KMS-11 (cell line): ENCODE results near the gene PHLDB1.

Source experiments
- H2AFZ ChIP-seq: fragments of 200-600 bp; sonication (generic); 2 replicates; pipeline ENCODE4 v1.6.1; 2016; ENCODE audit warnings: antibody characterized with exemption, mixed run types, low read depth
- H3K27ac ChIP-seq: fragments of 200-600 bp; sonication (generic); 2 replicates; pipeline ENCODE4 v1.6.1; 2016; ENCODE audit warnings: mild to moderate bottlenecking, mixed run types
- H3K27me3 ChIP-seq: fragments of 200-600 bp; sonication (generic); 2 replicates; pipeline ENCODE4 v1.6.1; 2017; ENCODE audit warnings: mild to moderate bottlenecking, low read depth, mixed run types, moderate library complexity; ENCODE audit not compliant: insufficient read depth
- H3K36me3 ChIP-seq: fragments of 200-600 bp; sonication (generic); 2 replicates; pipeline ENCODE4 v1.6.1; 2017; ENCODE audit warnings: mild to moderate bottlenecking, mixed run types; ENCODE audit not compliant: insufficient read depth
- H3K4me1 ChIP-seq: fragments of 200-600 bp; sonication (generic); 2 replicates; pipeline ENCODE4 v1.6.1; 2016; ENCODE audit warnings: mild to moderate bottlenecking, low read depth, mixed run types; ENCODE audit not compliant: poor library complexity, severe bottlenecking
- H3K4me2 ChIP-seq: fragments of 200-600 bp; sonication (generic); 2 replicates; pipeline ENCODE4 v1.7.0; 2016; ENCODE audit warnings: mild to moderate bottlenecking, mixed run types
- H3K4me3 ChIP-seq: fragments of 200-600 bp; sonication (generic); IDR thresholded peaks from 2 replicates; pipeline ENCODE4 v1.6.1; 2017; ENCODE audit warnings: low read depth, low read length, mixed read lengths; ENCODE audit not compliant: insufficient read depth
- H3K79me2 ChIP-seq: fragments of 200-600 bp; sonication (generic); 2 replicates; pipeline ENCODE4 v1.6.1; 2016; ENCODE audit warnings: low read depth, mixed run types; ENCODE audit not compliant: insufficient read depth
- H3K9ac ChIP-seq: fragments of 200-600 bp; sonication (generic); 2 replicates; pipeline ENCODE4 v1.6.1; 2016; ENCODE audit warnings: mild to moderate bottlenecking, mixed run types
- H4K20me1 ChIP-seq: fragments of 200-600 bp; sonication (generic); 2 replicates; pipeline ENCODE4 v1.6.1; 2016; ENCODE audit warnings: mild to moderate bottlenecking, mixed run types; ENCODE audit not compliant: insufficient read depth
- TF ChIP-seq, protein P1 (sequence below): fragments of 200-600 bp; sonication (generic); conservative IDR thresholded peaks from 2 replicates; pipeline ENCODE4 v1.6.1; 2017; ENCODE audit warnings: low read depth, mild to moderate bottlenecking, antibody characterized with exemption, low read length, moderate library complexity, mixed read lengths

PHLDB1 gene

DNA sequence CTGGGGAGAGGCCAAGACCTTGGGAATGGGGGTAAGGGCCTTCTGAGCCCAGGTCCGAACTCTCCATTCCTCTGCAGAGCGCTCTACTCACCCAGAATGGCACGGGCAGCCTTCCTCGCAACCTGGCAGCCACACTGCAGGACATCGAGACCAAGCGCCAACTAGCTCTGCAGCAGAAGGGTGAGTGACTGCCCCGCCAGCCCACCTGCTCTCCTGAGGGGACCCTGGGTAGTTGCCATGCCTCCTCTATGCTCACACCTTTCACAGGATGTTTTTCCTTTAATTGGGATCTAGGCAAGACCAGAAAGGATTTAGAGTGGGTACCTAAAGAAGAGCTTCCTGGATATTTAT, 36.6 kb downstream of the PHLDB1 start:
- H3K4me2 ChIP-seq = no peak overlapping the region
- no peak overlapping the region for H3K9ac ChIP-seq
- no peaks in the 10 kb centered on the region for H4K20me1 ChIP-seq
- H3K4me3 ChIP-seq = no peak overlapping the region
- peaks cover 23% of the 10 kb centered on the region for H3K4me1 ChIP-seq
- TF ChIP-seq, protein P1, sequence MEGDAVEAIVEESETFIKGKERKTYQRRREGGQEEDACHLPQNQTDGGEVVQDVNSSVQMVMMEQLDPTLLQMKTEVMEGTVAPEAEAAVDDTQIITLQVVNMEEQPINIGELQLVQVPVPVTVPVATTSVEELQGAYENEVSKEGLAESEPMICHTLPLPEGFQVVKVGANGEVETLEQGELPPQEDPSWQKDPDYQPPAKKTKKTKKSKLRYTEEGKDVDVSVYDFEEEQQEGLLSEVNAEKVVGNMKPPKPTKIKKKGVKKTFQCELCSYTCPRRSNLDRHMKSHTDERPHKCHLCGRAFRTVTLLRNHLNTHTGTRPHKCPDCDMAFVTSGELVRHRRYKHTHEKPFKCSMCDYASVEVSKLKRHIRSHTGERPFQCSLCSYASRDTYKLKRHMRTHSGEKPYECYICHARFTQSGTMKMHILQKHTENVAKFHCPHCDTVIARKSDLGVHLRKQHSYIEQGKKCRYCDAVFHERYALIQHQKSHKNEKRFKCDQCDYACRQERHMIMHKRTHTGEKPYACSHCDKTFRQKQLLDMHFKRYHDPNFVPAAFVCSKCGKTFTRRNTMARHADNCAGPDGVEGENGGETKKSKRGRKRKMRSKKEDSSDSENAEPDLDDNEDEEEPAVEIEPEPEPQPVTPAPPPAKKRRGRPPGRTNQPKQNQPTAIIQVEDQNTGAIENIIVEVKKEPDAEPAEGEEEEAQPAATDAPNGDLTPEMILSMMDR = no peak
- no peaks in the 10 kb centered on the region for H3K79me2 ChIP-seq
- H2AFZ ChIP-seq = no peak overlapping the region
- H3K36me3 ChIP-seq = no peaks in the 10 kb centered on the region
- no peak overlapping the region for H3K27ac ChIP-seq
- H3K27me3 ChIP-seq = no peaks in the 10 kb centered on the region

GRCh38 chr11:118644496-118644895, 37.1 kb downstream of the PHLDB1 start:
- Histone ChIP-seq H3K27ac (no peak overlapping the region), H3K4me3 (no peak overlapping the region), H3K4me2 (no peak overlapping the region), H3K9ac (no peak overlapping the region), H2AFZ (no peak overlapping the region), H3K4me1 (peaks cover 23% of the 10 kb centered on the region), H3K79me2 (no peaks in the 10 kb centered on the region), H3K36me3 (no peaks in the 10 kb centered on the region), H3K27me3 (no peaks in the 10 kb centered on the region), H4K20me1 (no peaks in the 10 kb centered on the region)
- TF ChIP-seq, protein P1 = no peak

DNA sequence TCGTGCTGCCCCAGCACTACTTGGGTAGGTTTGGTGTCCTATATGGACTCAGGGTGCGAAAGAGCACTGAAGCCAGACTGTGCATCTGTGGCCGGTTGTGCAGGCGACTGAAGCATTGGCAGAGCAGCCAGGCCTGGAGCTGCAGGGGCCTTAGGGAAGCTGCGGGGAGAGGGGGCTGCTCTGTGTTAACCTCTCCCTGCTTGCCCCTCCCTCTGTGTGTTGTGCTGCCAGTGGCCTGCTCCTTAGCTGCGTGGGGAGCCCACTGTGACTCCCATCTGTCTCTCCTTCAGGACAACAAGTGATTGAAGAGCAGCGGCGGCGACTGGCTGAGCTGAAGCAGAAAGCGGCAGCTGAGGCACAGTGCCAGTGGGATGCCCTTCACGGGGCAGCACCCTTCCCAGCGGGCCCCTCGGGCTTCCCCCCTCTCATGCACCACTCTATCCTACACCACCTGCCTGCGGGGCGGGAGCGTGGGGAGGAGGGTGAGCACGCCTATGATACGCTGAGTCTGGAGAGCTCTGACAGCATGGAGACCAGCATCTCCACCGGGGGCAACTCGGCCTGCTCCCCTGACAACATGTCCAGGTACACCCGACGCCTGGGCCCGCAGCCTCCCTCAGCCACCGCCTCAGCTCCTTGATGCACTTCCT, 37.8 kb downstream of the PHLDB1 start:
- H3K4me3 ChIP-seq = no peak overlapping the region
- peaks cover 23% of the 10 kb centered on the region for H3K4me1 ChIP-seq
- H2AFZ ChIP-seq = no peak overlapping the region
- H3K4me2 ChIP-seq = no peak overlapping the region
- H3K9ac ChIP-seq = no peak overlapping the region
- no peaks in the 10 kb centered on the region for H3K79me2 ChIP-seq
- H3K27ac ChIP-seq = no peak overlapping the region
- TF ChIP-seq, protein P1 = no peak
- no peaks in the 10 kb centered on the region for H3K27me3 ChIP-seq
- no peaks in the 10 kb centered on the region for H4K20me1 ChIP-seq
- H3K36me3 ChIP-seq = no peaks in the 10 kb centered on the region

DNA sequence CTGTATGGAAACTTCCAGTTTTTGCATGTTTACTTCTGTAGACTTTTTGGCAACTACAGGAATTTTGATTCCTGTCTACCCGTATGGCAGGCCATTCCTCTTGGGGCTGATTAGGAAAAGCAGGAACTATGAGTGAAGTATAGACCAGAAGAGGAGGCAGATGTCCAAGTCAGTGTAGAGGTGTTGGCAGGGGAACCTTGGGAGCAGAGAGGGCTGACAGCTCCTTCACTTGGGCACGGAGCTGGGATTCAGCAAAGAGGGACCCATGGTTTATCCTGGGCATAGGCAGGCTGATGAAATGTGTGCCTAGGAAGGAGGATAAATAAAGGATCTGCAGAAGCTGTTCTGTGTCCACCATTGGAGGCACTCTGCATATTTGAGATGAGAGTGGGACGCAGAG, 39.0 kb downstream of the PHLDB1 start:
- Histone ChIP-seq H3K27me3 (no peaks in the 10 kb centered on the region), H3K36me3 (no peaks in the 10 kb centered on the region), H2AFZ (no peak overlapping the region), H3K9ac (no peak overlapping the region), H3K27ac (no peak overlapping the region), H4K20me1 (no peaks in the 10 kb centered on the region), H3K4me2 (no peak overlapping the region), H3K79me2 (no peaks in the 10 kb centered on the region), H3K4me1 (peaks cover 20% of the 10 kb centered on the region), H3K4me3 (no peak overlapping the region)
- TF ChIP-seq, protein P1 = no peak
